HepG2 (cell line): ENCODE results near the gene SLC4A7. TPM values are rescaled to one million over a fixed set of nuclear protein-coding genes. Genes with fewer than 3 reads are reported as not detected.

ENCODE experiments used
- BATF2 ChIP-seq: sonication (generic); formaldehyde crosslinking; IDR thresholded peaks from 2 replicates; pipeline ENCODE4 v1.8.0; 2022; ENCODE audit warnings: mild to moderate bottlenecking, missing genetic modification reagents, moderate library complexity
- CHD4 ChIP-seq: fragments of 200-600 bp; sonication (generic); IDR thresholded peaks from 2 replicates; pipeline ENCODE4 v1.7.0; 2017; ENCODE audit warnings: mild to moderate bottlenecking, low read length, borderline replicate concordance
- EED ChIP-seq: sonication (generic); formaldehyde crosslinking; IDR thresholded peaks from 2 replicates; pipeline ENCODE4 v1.5.0; 2020; ENCODE audit warnings: mild to moderate bottlenecking, missing genetic modification reagents
- HIC2 ChIP-seq: sonication (generic); formaldehyde crosslinking; IDR thresholded peaks from 2 replicates; pipeline ENCODE4 v1.9.0; 2022; ENCODE audit warnings: low read depth, missing genetic modification reagents
- ISL2 ChIP-seq: sonication (generic); formaldehyde crosslinking; IDR thresholded peaks from 2 replicates; pipeline ENCODE4 v1.5.0; 2020; ENCODE audit warnings: missing genetic modification reagents
- KLF15 ChIP-seq: sonication (generic); formaldehyde crosslinking; IDR thresholded peaks from 2 replicates; pipeline ENCODE4 v1.8.1; 2023; ENCODE audit warnings: borderline replicate concordance, mild to moderate bottlenecking, inconsistent platforms, missing genetic modification reagents, mixed read lengths
- MAFF ChIP-seq: IDR thresholded peaks from 2 replicates; pipeline ENCODE4 v1.6.1; 2011; ENCODE audit warnings: low read depth, low read length, improper control_type of control experiment
- NFKBIZ ChIP-seq: IDR thresholded peaks from 2 replicates; pipeline ENCODE4 v1.6.1; 2018; ENCODE audit warnings: missing genetic modification reagents, missing compliant biosample characterization
- NONO ChIP-seq, 2 experiments: fragments of 450-650 bp in 1 of 2; sonication (generic) in 1 of 2; formaldehyde crosslinking in 1 of 2; IDR thresholded peaks in 1 of 2; conservative IDR thresholded peaks in 1 of 2; 2 replicates each; pipeline versions ENCODE4 v1.6.1 to v1.8.0; 2017 to 2022; ENCODE audit warnings: mild to moderate bottlenecking in 1 of 2, missing genetic modification reagents in 1 of 2, moderate library complexity in 1 of 2
- PAX8 ChIP-seq: sonication (generic); formaldehyde crosslinking; IDR thresholded peaks from 2 replicates; pipeline ENCODE4 v1.8.0; 2022; ENCODE audit warnings: mild to moderate bottlenecking, missing genetic modification reagents, borderline replicate concordance
- RXRA ChIP-seq: sonication (generic); formaldehyde crosslinking; IDR thresholded peaks from 2 replicates; pipeline ENCODE4 v1.5.1; 2020; ENCODE audit warnings: missing genetic modification reagents
- SIX1 ChIP-seq: sonication (generic); formaldehyde crosslinking; IDR thresholded peaks from 2 replicates; pipeline ENCODE4 v1.4.0; 2020; ENCODE audit warnings: missing genetic modification reagents, borderline replicate concordance
- SP1 ChIP-seq, 2 experiments: fragments of 450-650 bp in 1 of 2; sonication (generic) in 1 of 2; formaldehyde crosslinking in 1 of 2; IDR thresholded peaks; 2 replicates each; pipeline versions ENCODE4 v1.4.0 to v1.6.1; 2016 to 2020; ENCODE audit warnings: missing genetic modification reagents in 1 of 2
- SP2 ChIP-seq: sonication (generic); formaldehyde crosslinking; IDR thresholded peaks from 2 replicates; pipeline ENCODE4 v1.5.1; 2020; ENCODE audit warnings: mild to moderate bottlenecking, missing genetic modification reagents
- TCF7 ChIP-seq: sonication (generic); IDR thresholded peaks from 2 replicates; pipeline ENCODE4 v1.6.1; 2016; ENCODE audit warnings: antibody characterized with exemption, low read depth
- XRCC5 ChIP-seq: fragments of 200-400 bp; formaldehyde crosslinking; optimal IDR thresholded peaks from 2 replicates; pipeline ENCODE3; 2017; ENCODE audit warnings: mild to moderate bottlenecking, low read length
- ZNF160 ChIP-seq: sonication (generic); formaldehyde crosslinking; IDR thresholded peaks from 2 replicates; pipeline ENCODE4 v1.8.0; 2022; ENCODE audit warnings: mild to moderate bottlenecking, inconsistent platforms, missing genetic modification reagents
- ZNF367 ChIP-seq: sonication (generic); formaldehyde crosslinking; IDR thresholded peaks from 2 replicates; pipeline ENCODE4 v1.4.0; 2020; ENCODE audit warnings: missing genetic modification reagents, borderline replicate concordance
- ZNF577 ChIP-seq: sonication (generic); formaldehyde crosslinking; IDR thresholded peaks from 2 replicates; pipeline ENCODE4 v1.4.0; 2020; ENCODE audit warnings: mild to moderate bottlenecking, low read depth, missing genetic modification reagents, borderline replicate concordance
- ZSCAN25 ChIP-seq: sonication (generic); formaldehyde crosslinking; IDR thresholded peaks from 2 replicates; pipeline ENCODE4 v1.8.0; 2022; ENCODE audit warnings: mild to moderate bottlenecking, missing genetic modification reagents
- polyA plus RNA-seq, 8 experiments: library from polyadenylated mRNA; depleted of rRNA in 3 of 8; stranded (reverse) in 7 of 8; unstranded in 1 of 8; fragments of >200 nt; fragmentation: Illumina TruSeq in 4 of 8; extraction: Trizol in 4 of 8; gene quantifications; 2 replicates each; pipeline versions ENCODE4 v1.2.1 to v1.2.3, GENCODE V29; 2011 to 2016; ENCODE audit warnings: low read depth in 4 of 8, missing spikeins in 1 of 8, mixed read lengths in 1 of 8; ENCODE audit not compliant: insufficient read depth in 1 of 8
- total RNA-seq, 5 experiments: library from RNA; depleted of rRNA; stranded (reverse); fragments of >200 nt; fragmentation: Illumina TruSeq; extraction: Trizol; gene quantifications; 2 replicates each; pipeline ENCODE4 v1.2.3, GENCODE V29; 2016; ENCODE audit warnings: low read depth in 1 of 5
- TF ChIP-seq, protein P1 (sequence below): conservative IDR thresholded peaks from 2 replicates; pipeline ENCODE4 v1.6.1; 2018; ENCODE audit warnings: missing genetic modification reagents
- TF ChIP-seq, protein P2 (sequence below): sonication (generic); formaldehyde crosslinking; IDR thresholded peaks from 2 replicates; pipeline ENCODE4 v1.5.1; 2020; ENCODE audit warnings: missing genetic modification reagents, mild to moderate bottlenecking, borderline replicate concordance

SLC4A7 gene
- total and polyA plus RNA-seq, 2 of the 13 experiments (the other 11 are each of a cell fraction or from before 2014, with no cell fraction given), result 16.4 to 43.8 TPM

DNA sequence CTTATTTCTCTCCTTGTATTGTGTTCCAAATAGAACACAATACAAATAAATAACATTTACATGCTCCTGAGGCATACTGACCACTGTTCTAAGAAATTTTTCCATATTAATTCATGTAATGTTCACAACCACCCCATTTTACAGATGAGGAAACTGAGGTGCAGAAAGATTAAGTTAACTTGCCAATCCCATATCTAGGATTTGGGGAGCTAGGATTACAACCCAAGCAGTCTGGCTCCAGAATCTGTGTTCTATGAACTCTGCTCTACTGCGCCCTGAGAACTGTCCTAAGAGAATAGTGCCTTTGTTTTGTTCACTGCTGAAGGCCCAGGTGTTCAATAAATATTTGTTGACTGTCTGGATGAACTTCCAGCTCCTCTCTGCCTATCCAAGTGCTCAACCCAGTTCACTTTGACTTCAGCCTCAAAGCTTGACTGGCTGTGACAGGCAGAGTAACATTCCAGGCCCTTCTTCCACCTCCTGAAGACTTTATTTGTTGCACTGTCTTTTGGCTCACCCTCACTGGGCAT, 118.1 kb downstream of the SLC4A7 start (continued):
- TF ChIP-seq NFKBIZ (CRISPR knock-in tag), result no peak
- no peak for TF ChIP-seq ZNF577 (CRISPR knock-in tag)
- peak; percentile 43; the same call in 1 of the 2 replicates for TF ChIP-seq TCF7
- no peak for TF ChIP-seq SP2
- peak; percentile 42 for TF ChIP-seq XRCC5
- TF ChIP-seq ZSCAN25 (CRISPR knock-in tag), result no peak
- peak; percentile 63; the same call in 1 of the 2 replicates for TF ChIP-seq SIX1 (CRISPR knock-in tag)
- TF ChIP-seq ZNF367, result no peak
- TF ChIP-seq, protein P1, sequence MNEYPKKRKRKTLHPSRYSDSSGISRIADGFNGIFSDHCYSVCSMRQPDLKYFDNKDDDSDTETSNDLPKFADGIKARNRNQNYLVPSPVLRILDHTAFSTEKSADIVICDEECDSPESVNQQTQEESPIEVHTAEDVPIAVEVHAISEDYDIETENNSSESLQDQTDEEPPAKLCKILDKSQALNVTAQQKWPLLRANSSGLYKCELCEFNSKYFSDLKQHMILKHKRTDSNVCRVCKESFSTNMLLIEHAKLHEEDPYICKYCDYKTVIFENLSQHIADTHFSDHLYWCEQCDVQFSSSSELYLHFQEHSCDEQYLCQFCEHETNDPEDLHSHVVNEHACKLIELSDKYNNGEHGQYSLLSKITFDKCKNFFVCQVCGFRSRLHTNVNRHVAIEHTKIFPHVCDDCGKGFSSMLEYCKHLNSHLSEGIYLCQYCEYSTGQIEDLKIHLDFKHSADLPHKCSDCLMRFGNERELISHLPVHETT, result no peak
- peak; percentile 89 for TF ChIP-seq ISL2 (CRISPR knock-in tag)
- no peak for TF ChIP-seq BATF2 (CRISPR knock-in tag)
- TF ChIP-seq ZNF160, result no peak
- TF ChIP-seq PAX8, result no peak
- no peak for TF ChIP-seq SP1 (IDR thresholded peaks at IDR 0.05)
- no peak for TF ChIP-seq SP1 (CRISPR knock-in tag; IDR thresholded peaks at IDR 0.05)
- no peak for TF ChIP-seq EED (CRISPR knock-in tag)
- no peak; the same call in 1 of the 2 replicates for TF ChIP-seq RXRA (CRISPR knock-in tag)
- no peak for TF ChIP-seq NONO (IDR thresholded peaks at IDR 0.05)
- no peak for TF ChIP-seq NONO (CRISPR knock-in tag; conservative IDR thresholded peaks at IDR 0.05)
- TF ChIP-seq, protein P2, sequence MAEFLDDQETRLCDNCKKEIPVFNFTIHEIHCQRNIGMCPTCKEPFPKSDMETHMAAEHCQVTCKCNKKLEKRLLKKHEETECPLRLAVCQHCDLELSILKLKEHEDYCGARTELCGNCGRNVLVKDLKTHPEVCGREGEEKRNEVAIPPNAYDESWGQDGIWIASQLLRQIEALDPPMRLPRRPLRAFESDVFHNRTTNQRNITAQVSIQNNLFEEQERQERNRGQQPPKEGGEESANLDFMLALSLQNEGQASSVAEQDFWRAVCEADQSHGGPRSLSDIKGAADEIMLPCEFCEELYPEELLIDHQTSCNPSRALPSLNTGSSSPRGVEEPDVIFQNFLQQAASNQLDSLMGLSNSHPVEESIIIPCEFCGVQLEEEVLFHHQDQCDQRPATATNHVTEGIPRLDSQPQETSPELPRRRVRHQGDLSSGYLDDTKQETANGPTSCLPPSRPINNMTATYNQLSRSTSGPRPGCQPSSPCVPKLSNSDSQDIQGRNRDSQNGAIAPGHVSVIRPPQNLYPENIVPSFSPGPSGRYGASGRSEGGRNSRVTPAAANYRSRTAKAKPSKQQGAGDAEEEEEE (CRISPR knock-in tag), result no peak
- TF ChIP-seq KLF15, result no peak
- no peak for TF ChIP-seq HIC2 (CRISPR knock-in tag)
- peak; percentile 100 for TF ChIP-seq CHD4
- no peak for TF ChIP-seq MAFF
